GM10266 (cell line): Measurements from ENCODE around the gene FARP1.

Experiments
- DNase-seq: peaks from one replicate; pipeline ENCODE4 v3.0.0; 2012; ENCODE audit errors: extremely low spot score
- CTCF ChIP-seq: IDR thresholded peaks from 2 replicates; pipeline ENCODE4 v1.5.1; 2012; ENCODE audit warnings: mild to moderate bottlenecking, low read depth; ENCODE audit not compliant: control insufficient read depth, insufficient read depth; ENCODE audit errors: missing control alignments

The FARP1 gene

DNA sequence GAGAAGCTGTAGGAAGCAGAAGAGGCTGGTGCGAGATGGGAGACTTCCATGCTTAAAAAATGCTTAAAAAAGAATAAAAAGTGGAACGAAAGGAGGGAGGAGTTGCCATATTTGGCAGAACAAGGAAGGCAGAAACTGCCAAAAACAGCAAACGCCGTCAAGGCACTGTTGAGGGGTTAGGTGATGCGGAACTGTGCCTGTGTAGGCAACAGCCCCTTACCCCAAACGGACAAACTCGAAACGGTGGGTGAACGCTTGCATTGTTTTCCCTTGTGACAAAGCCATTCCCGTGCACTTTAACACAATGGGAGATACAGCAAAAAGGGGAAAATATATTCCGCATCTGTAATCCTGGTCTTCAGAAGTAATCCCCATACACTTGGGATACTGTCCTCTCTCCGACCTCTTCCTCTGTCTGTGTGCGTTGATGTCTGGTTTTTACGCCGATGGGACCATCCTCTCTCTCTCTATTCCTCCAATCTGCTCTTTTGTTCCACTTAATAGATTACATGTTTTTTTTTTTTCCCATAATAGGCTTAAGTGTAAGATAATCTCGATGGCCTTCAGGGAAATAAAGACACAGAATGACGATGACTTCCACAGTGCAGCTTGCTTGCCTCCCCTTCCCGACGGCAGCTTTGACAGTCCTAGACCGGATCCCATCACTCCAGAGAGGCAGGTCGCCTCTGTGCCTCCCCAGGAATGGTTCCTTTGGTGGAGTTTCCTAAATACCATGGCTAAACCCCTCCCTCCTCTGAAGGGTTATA lies 166.9 kb downstream of the FARP1 start:
- no peak for TF ChIP-seq CTCF
- DNase-seq = no peak

DNA sequence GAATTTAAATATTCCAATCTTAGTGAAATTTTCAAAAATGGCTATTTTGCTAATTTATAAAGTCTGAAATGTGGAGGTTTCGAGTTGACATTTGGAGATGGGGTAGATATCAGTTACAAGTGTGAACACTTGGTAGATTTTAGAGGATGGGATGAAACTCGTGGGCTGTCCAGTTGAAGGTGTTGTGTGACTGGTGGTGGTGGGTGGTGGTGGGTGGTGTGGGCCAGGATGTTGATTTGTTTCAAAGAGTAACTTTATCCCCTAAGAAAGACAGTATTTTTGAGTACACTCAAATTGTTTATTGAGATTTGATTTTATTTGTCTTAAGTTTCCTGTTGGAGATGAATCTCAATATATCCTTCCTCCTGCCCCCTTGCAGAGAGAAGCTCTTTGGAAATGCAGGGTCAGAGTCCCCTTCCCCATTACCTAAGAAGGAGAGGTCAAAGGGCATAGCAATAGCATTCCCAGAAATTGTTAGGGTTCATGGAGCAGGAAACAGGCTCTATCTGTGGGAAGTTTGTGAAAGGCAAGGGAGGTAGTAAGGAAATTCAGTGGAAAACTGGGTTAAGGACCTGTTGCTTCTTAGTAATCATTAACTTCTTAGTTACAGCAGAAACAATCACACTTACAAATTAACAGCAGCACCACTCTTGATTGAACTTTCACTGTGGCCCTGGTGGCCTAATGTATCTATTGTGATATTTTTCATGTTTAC lies 167.7 kb downstream of the FARP1 start:
- DNase-seq = no peak
- TF ChIP-seq CTCF = no peak

GRCh38 chr13:98311200-98311548 lies 168.3 kb downstream of the FARP1 start:
- no peak for TF ChIP-seq CTCF
- no peak for DNase-seq

GRCh38 chr13:98312606-98313005 lies 169.7 kb downstream of the FARP1 start:
- no peak for DNase-seq
- no peak for TF ChIP-seq CTCF

DNA sequence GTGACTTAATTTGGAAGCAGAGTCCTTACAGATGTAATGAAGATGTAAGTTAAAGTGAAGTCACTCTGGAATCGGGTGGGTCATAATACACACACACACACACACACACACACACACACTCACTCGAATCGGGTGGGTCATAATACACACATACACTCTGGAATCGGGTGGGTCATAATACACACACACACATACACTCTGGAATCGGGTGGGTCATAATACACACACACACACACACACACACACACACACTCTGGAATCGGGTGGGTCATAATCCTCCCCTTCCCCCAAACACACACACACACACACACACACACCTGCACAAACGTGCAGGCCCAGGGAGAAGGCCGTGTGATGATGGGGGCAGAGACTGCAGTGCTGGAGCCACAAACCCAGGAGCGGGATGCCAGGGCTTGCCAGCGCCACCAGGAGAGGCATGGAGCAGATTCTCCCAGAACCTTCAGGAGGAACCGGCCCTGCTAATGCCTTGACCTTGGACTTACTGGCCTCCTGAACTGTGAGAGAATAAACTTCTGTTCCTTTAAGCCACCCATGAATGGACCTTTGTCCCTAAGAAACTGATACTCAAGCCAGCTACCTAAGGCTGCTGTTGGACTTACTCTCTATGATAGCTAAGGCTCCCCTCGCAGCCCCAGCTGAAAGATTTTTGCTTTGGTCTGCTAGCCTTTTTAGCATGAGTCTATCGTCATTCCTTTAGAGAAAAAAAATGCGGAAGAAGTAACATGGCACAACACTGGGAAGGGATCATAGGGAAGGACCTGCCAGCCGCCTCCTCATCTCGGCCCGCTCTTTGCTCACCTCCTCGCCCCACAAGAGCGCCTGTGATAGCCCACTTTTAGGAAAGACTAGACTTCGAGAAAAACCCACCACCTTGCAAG lies 170.4 kb downstream of the FARP1 start:
- no peak for DNase-seq

GRCh38 chr13:98313922-98314292 lies 171.0 kb downstream of the FARP1 start:
- TF ChIP-seq CTCF = no peak
- DNase-seq = no peak

More for the DNA sequence above, 170.4 kb downstream of the FARP1 start:
- no peak for TF ChIP-seq CTCF
